ENCODE data around the gene KLC4.
A peak's percentile ranks its signal among the peaks of the same experiment; 100 is the strongest.
"Not testable (repeated sequence)": the region's sequence is repeated elsewhere in the genome, so short reads cannot be mapped to it uniquely, and the experiment has no call there.

KLC4 gene

GRCh38 chr6:43096451-43097097 is 37.1 kb downstream of the KLC4 start:
- peak in 1 of 2 donors; percentile 29 for DNase-seq

GRCh38 chr6:43097098-43097489 is 37.7 kb downstream of the KLC4 start:
- DNase-seq: no peak

DNA sequence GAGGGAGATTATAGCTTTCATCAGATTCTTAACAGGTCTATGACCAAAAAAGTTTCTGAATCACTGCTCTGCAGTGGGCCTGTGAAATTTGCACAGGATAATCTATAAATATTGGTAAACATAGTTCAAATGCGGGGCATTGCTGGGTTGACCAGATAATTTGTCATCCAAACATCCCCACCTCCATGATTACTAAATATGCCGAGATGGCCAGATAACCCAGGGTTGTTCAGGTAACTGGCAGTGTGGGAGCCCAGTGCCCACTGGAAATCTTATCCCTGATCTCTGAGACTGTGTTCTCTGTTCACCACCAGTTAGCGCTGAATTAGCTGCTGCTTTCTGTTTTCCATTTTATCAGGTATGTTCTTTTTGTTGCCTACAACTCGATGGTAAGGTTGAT is 38.1 kb downstream of the KLC4 start:
- DNase-seq: no peak

GRCh38 chr6:43101497-43101896 is 42.1 kb downstream of the KLC4 start:
- no peak for DNase-seq

GRCh38 chr6:43103253-43103876 is 43.9 kb downstream of the KLC4 start:
- DNase-seq: no peak

DNA sequence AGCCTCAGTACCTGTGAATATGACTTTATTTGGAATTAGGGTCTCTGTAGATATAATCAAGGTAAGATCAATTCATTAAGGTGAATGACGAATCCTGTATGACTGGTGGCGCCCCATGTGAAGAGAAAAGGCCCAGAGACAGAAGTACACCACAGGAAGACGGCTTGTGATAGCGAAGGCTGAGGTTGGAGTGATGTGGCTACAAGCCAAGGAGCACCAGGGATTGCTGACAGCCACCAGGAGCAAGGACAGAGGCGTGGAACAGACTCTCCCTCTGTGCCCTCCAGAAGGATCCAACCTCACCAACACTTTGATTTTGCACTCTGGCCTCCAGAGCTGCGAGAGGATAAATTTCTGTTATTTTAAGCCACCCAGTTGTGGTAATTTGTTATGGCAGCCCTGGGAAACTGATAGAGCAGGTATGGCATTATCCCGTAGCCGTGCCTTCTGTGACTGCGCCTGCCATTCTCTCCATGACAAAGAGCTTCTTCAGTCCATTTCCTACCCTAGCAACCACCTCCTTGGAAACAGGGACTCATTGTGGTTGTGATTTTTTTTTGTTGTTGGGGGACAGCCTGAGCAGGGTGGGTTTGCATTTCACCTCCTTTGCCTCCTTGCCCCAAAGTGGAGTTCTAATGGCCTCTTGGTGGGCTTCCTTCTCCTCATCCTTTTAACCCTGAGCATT is 46.2 kb downstream of the KLC4 start:
- no peak for DNase-seq

GRCh38 chr6:43107344-43108062 is 48.1 kb downstream of the KLC4 start:
- DNase-seq: no peak

DNA sequence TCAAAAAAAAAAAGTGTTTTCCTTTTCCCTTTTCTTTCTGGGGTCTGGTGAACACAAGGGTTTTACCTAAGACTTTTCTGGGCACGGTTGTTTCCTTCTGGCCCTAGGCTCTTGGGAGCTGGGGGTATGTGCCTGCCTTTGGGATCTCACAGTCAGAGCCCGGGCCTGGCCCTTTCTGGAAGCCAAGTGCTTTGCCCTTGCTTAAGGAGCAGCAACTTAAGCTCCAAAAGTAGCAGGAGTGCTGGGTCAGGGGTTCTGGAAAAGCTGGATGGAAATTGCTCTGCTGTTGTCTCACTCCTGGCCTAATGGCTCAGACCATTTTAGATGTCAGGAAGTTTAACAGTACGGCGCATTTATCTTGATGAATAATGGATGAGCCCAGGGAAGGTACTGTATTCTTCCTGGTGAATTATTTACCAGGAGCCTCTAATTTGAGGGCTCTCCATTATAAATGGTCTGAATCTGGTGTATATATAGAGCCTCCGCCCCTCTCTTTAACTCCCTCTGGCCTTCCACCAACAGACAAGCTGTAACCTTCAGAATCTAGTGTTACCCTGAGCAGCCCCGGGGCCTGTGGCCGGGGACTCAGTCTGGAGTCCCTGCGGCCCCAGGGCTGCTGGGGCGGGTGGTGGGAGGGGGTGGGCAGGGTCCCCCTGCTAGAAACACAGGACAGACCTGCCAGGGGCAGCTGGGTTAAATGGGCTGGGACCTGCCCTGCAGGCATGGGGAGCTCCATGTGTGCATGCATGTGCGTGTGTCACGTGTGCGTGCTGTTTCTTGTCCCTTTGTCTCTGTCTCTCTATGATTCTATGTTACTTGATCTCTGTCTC is 54.2 kb downstream of the KLC4 start:
- DNase-seq: no peak

DNA sequence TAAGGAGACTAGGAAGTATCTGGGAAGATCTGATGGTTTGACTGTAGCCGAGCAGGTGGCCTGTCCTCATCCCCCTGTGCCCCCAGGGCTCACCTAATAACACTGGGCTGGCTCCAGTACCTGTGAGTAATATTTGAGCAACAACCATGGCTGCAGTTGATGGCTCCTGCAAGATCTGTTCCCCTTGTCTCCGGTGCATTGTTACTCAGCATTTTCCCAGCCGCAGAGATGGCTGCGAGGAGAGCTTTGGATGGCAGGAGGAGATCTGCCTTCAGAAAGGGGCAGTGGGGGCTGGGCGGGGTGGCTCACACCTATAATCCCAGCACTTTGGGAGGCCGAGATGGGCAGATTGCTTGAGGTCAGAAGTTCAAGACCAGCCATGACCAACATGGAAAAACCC is 55.9 kb downstream of the KLC4 start:
- no peak for DNase-seq

DNA sequence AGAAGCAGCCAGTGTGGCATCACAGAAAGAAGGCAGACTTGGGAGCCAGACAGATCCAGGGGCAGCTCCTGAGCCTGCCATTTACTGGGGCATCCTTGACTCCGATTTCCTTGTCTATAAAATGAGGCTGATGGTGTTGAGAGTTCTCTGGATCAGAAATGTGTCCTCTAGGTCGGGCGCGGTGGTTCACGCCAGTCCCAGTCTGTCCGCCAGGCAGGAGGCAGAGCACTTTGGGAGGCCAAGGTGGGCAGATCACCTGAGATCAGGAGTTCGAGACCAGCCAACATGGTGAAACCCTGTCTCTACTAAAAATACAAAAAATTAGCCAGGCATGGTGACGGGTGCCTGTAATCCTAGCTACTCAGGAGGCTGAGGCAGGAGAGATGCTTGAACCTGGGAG is 58.0 kb downstream of the KLC4 start:
- not testable (repeated sequence) for DNase-seq

DNA sequence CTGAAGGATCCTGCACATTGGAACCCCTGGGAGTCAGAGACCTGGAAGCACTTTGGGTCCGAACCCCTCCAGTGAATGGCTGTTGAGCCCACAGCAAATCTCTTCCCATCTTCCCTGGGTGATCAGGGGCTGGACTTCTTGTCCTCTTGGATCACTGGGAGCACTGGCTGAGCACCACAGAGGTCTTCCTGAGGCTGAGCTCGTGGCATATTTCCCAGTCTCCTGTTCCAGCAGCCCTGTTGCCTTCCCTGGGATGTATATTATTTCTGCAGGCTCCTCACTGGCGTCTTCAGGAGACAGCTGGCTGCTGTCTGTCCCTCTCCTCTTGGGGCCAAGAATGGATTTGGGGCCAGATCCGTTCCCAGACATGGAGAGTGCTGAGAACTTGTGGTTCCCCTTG is 60.1 kb downstream of the KLC4 start:
- DNase-seq: no peak

- no peak for DNase-seq
Measured at GRCh38 chr6:43120101-43120763, 60.8 kb downstream of the KLC4 start.

DNA sequence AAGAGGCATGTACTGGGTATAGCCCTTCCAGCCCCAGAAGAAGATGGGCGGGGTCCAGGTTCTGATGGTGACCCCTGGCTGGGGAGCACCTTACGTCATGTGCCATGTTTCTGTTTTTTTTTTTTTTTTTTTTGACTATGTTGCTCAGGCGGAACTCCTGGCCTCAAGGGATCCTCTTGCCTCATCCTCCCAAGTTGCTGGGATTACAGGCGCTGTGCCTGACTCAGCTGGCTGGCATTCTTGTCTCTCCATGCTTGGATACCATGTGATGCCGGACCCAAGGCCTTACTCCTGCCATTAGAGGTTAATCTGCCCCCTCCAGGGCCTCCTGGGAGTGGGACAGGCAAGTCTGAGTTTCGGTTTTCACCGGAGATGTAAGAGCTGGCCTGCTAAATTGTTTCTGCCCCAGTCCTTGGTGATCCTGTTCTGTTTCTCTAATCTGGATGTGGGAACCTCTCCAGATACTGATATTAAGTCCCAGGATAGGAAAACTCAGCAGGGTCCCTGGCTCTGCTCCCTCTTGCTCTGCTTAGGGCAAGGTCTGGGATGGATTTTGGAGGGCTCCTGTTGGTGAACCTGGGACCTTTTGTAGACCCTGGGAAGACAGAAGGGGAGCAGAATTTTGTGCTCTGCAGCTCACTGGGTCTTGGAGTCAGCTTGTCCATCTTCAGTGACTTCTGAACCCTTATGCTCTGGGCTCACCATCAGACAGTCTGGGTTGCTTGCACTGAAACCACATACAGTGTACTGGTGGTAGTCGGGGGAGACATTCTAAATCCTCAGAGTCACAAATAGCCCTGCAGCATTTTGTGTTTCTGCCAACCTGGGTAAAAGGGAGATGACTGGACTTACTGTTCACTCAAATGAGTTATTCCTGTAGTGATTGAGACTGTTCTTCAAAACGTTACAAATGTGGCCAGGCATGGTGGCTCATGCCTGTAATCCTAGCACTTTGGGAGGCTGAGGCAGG is 61.8 kb downstream of the KLC4 start:
- DNase-seq: no peak

DNA sequence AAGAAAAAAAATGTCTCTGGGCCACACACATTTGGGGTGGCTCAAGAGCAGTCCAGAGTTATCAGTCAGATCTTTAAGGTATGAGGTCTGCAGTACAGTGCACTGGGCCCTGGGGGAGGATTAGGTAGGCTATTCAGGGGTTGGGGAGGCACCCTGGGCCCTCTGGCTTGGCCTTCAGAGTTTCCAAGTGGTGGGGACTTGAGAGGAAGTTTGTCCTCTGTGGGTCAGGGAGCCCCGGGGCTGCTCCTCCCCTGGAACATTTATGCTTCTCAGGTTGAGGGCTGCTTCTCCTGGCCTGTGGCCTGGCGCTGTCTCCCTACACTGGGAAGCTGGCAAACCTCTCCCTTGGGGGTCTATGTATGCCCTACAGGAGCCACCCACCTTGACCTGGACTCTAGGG is 62.7 kb downstream of the KLC4 start:
- no peak for DNase-seq

DNA sequence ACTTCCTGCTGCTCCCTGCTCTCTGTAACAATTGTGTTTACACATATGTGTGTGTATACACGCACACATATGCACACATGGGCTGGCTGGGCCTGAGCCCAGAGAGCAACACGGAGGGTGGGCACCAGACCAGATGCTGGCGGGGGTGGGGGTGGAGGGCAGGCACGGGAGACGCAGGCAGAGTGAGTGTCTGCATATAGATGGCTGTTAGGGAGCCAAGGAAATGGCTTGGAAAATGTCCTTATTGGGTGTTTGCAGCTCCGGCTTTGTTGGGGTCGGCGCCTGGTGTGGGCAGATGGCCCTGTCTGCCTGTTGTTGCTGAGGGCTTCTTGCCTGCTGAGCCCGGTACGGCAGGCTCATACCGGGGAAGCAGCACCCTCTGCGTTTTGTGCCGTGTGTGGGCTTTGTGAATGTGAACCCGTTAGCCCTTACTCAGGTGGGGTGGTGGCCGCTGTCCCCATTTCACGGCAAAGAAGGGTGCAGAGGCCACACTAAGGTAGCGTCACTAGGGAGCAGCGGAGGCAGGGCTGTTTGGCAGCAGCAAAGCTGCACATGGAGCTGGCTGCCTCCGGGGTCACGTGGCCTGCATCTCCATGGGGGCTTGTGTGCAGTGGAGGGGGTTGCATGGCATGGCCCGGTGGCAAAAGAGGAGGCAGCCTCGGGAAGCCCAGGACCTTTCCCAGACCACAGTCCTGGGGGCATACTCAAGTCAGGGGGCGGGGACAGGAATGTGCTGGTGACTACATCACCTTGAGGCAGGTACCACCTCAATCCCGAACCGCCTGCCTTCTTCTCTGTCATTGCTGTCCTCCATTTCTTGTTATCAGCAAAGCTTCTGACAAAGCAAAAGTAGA is 64.3 kb downstream of the KLC4 start:
- DNase-seq: peak in 1 of 2 donors; percentile 3

GRCh38 chr6:43124481-43124880 is 65.0 kb downstream of the KLC4 start:
- no peak for DNase-seq
